Measurements from ENCODE around the gene TRAIP.

GRCh38 chr3:49867400-49867799 is 11.0 kb upstream of the TRAIP start:
- TF ChIP-seq, protein P1, sequence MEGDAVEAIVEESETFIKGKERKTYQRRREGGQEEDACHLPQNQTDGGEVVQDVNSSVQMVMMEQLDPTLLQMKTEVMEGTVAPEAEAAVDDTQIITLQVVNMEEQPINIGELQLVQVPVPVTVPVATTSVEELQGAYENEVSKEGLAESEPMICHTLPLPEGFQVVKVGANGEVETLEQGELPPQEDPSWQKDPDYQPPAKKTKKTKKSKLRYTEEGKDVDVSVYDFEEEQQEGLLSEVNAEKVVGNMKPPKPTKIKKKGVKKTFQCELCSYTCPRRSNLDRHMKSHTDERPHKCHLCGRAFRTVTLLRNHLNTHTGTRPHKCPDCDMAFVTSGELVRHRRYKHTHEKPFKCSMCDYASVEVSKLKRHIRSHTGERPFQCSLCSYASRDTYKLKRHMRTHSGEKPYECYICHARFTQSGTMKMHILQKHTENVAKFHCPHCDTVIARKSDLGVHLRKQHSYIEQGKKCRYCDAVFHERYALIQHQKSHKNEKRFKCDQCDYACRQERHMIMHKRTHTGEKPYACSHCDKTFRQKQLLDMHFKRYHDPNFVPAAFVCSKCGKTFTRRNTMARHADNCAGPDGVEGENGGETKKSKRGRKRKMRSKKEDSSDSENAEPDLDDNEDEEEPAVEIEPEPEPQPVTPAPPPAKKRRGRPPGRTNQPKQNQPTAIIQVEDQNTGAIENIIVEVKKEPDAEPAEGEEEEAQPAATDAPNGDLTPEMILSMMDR (conservative IDR thresholded peaks at IDR 0.05; ENCODE audit: low read length) = no peak
- no peak for TF ChIP-seq EZH2phosphoT487 (IDR thresholded peaks at IDR 0.05; ENCODE audit: borderline replicate concordance)
